AG10803 (cell line): ENCODE data around the gene MMAB.

ENCODE experiments used
- DNase-seq: peaks from one replicate; pipeline ENCODE4 v3.0.0; 2010; ENCODE audit warnings: low read depth
- H3K4me3 ChIP-seq: 2 replicates; pipeline ENCODE4 v1.5.1; 2011; ENCODE audit warnings: mild to moderate bottlenecking, low read length, control low read depth
- TF ChIP-seq, protein P1 (sequence below): conservative IDR thresholded peaks from 2 replicates; pipeline ENCODE4 v1.5.1; 2011; ENCODE audit warnings: mild to moderate bottlenecking, low read length, control low read depth, inconsistent platforms

MMAB gene

DNA sequence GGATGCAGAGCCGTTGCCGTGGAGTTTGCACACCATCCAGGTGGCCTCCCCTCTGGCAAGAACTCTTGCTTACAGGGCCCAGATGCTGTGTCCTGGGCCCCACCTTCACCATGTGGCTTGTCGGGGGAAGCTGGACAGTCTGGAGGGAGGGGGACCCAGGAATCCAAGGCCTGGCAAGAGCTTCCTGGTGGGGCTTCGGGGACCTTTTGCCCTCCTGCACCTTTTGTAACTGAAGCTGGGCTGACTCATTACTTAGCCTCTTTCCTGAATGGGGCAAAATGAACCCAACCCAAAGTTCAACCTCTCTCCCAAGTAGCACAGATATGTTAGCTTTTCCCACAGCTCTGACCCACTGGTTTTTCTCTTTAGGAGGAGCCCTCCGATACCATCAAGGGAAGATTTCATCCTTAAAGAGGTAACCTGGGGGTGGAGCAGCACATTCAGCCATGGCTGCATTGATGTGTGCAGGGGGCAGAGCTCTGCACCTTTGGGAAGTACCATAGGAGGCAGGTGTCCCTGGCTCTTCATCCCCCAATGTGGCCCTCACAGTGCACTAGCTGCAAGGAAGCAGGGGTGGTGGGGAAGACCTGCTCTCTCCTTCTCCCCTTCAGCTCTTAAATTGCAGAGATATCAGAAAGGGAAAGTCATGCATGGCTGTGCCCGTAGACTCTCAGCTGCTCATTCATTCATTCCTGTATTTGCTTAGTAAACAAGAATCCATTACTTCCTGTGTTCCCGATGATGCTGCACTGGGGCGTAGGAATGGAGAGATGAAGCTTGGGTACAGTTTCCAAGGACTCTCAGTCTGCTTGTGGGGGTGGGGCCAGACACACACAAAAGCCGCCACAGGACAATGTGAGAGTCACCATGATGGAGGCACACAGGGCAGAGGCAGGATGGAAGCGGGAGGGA, 13.3 kb upstream of the MMAB start:
- H3K4me3 ChIP-seq, result no peak overlapping the region
- TF ChIP-seq, protein P1, sequence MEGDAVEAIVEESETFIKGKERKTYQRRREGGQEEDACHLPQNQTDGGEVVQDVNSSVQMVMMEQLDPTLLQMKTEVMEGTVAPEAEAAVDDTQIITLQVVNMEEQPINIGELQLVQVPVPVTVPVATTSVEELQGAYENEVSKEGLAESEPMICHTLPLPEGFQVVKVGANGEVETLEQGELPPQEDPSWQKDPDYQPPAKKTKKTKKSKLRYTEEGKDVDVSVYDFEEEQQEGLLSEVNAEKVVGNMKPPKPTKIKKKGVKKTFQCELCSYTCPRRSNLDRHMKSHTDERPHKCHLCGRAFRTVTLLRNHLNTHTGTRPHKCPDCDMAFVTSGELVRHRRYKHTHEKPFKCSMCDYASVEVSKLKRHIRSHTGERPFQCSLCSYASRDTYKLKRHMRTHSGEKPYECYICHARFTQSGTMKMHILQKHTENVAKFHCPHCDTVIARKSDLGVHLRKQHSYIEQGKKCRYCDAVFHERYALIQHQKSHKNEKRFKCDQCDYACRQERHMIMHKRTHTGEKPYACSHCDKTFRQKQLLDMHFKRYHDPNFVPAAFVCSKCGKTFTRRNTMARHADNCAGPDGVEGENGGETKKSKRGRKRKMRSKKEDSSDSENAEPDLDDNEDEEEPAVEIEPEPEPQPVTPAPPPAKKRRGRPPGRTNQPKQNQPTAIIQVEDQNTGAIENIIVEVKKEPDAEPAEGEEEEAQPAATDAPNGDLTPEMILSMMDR, result no peak
- DNase-seq, result no peak

DNA sequence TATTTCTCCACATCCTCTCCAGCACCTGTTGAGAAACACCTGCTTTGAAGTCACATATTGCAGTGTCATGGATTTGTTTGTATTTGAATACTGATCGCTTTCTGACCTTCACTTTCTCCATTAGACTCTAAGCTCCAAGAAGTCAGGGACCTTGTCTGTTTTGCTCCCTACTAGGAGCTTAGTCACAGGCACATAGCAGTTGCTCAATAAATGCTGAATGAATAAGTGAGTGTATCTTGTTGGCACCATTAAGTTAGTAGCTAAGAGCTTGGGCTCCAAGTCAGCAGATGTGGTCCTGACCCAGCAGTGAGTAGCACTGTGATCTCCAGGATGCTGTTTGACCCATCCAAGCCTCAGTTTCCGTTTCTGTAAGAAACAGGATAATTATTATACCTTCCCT, 10.4 kb upstream of the MMAB start:
- DNase-seq, result no peak
- TF ChIP-seq, protein P1, result no peak
- H3K4me3 ChIP-seq, result no peak overlapping the region

DNA sequence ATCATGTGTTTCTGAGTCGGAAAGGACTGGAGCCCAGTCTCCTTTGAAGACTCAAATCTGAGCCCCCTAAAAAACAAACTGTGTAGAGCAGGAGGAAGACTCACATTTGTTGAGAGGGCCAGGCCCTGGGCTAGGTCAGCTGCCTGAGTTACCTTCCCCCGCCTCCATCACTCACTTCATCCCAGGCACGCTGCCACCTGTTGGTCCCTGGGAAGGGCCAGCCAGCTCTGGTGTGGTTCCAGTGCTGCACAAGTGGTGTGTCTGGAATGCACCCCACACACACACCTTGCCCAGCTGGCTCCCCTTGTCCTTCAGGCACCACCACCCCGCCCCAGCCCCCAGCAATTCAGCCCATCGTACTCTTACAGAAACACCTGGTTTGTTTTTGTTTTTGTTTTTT, 9.3 kb upstream of the MMAB start:
- DNase-seq, result no peak
- TF ChIP-seq, protein P1, result no peak
- no peak overlapping the region for H3K4me3 ChIP-seq

DNA sequence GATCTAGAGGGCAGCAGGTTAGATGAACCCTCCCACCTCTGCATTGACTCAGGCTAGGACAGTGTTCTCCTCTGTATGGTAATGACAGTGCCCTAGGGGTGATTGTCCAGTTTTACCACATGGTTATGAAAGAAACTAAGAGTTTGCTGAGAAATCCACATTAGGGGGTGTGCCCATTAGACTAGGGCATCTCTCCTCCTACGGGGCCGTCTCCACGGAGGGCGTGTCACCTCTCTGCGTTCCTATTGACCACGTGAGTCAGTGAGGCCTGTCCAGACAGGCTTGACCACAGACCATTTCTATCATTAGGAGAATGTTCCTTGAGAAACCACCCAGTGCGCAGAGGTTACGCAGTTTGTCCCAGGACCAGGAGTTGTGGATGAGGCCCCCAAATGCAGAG, 8.6 kb upstream of the MMAB start:
- TF ChIP-seq, protein P1, result no peak
- peak; percentile 19 for DNase-seq
- H3K4me3 ChIP-seq, result no peak overlapping the region

DNA sequence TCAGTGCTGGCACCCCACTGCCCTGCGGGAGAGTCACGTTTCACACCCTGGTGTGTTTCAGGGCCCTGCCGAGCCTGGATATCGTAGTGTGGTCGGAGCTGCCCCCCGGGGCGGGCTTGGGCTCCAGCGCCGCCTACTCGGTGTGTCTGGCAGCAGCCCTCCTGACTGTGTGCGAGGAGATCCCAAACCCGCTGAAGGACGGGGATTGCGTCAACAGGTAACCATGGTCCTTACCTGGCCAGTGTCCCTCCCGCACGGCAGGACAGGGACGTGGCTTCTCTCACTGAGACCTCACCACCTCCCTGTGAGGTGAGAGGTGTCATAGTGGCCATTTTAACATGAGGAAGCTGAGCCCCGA, 8.0 kb upstream of the MMAB start:
- TF ChIP-seq, protein P1, result no peak
- no peak for DNase-seq
- H3K4me3 ChIP-seq, result no peak overlapping the region

DNA sequence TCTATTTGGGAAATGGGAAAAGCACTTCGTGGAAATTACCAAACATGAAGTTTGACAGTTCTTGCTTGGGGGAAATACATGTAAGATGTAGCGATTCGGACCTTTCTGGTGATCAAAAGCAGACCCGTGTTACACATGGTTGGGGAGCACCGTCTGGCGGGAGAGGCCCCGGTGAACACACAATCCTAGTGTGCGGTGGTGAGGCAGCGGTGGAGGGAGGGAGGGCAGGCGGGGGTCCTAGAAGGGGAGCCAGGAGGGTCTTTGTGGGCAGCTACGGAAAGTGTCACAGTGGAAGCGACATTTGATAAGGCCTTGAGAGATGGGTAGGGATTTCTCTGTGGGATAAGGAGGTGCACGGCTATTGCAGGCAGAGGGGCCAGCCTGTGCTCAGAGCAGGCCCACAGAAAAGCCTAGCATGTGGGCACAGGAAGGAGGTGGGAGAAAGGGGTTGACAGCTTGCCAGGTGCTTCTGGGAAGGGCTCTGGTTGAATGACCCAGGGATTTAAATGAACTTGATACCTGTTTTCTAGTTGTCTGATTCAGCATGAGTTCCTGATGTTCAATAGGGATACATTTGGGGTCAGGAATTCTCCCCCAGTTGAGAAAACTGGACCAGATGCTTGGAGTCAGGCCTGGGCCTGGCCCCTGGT, 7.5 kb upstream of the MMAB start:
- TF ChIP-seq, protein P1, result no peak
- no peak overlapping the region for H3K4me3 ChIP-seq
- DNase-seq, result no peak

DNA sequence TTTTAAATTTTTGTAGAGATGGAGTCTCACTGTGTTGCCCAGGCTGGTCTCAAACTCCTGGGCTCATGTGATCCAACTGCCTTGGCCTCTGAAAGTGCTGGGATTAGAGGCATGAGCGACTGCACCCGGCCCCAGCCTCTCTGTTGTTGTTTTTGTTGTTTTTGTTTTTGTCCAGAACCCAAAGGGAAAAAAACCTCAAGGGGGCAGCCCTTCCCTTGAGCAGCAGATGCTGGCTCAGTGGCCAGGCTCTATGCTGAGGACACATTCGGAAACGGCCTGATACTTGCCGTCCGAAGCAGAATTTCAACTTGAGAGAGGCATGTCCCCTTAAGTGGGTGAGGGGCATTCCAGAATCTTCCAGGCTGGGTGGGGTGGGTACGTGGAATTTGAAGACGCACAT, 7.0 kb upstream of the MMAB start:
- no peak overlapping the region for H3K4me3 ChIP-seq
- TF ChIP-seq, protein P1, result no peak
- DNase-seq, result no peak
